OCI-LY3 (cell line): Measurements from ENCODE around the gene CNTN5.

ENCODE experiments used
- H2AFZ ChIP-seq: fragments of 200-600, 300-600 bp; shearing (Covaris generic); 2 replicates; pipeline ENCODE4 v1.6.0; 2014; ENCODE audit warnings: antibody characterized with exemption, low read depth, low read length
- H3K27ac ChIP-seq: fragments of 200-600, 300-600 bp; sonication (generic); 2 replicates; pipeline ENCODE4 v1.5.1; 2014; ENCODE audit warnings: mild to moderate bottlenecking, low read length, moderate library complexity, mixed read lengths
- H3K27me3 ChIP-seq: fragments of 200-600, 300-600 bp; sonication (generic); 2 replicates; pipeline ENCODE4 v1.6.1; 2014; ENCODE audit warnings: low read depth, low read length, mixed read lengths
- H3K36me3 ChIP-seq: fragments of 200-600, 300-600 bp; sonication (generic); replicated peaks from 2 replicates; pipeline ENCODE3; 2014; ENCODE audit warnings: low read depth, low read length, mixed read lengths
- H3K4me1 ChIP-seq: fragments of 300-600, 200-600 bp; sonication (generic); 2 replicates; pipeline ENCODE4 v1.6.1; 2014; ENCODE audit warnings: low read length, mixed read lengths
- H3K4me2 ChIP-seq: fragments of 200-600, 300-600 bp; sonication (generic); 2 replicates; pipeline ENCODE4 v1.6.1; 2014; ENCODE audit warnings: low read length, mixed read lengths
- H3K4me3 ChIP-seq: fragments of 300-600, 200-600 bp; sonication (generic); 2 replicates; pipeline ENCODE4 v1.5.1; 2014; ENCODE audit warnings: antibody characterized with exemption, mild to moderate bottlenecking, low read length, moderate library complexity
- H3K79me2 ChIP-seq: fragments of 300-600, 200-600 bp; shearing (Covaris generic); 2 replicates; pipeline ENCODE4 v1.6.1; 2014; ENCODE audit warnings: mild to moderate bottlenecking, low read length, mixed read lengths
- H3K9ac ChIP-seq: fragments of 300-600, 200-600 bp; shearing (Covaris generic); 2 replicates; pipeline ENCODE4 v1.6.0; 2014; ENCODE audit warnings: mild to moderate bottlenecking, low read length, moderate library complexity
- H3K9me3 ChIP-seq: fragments of 200-600, 300-600 bp; shearing (Covaris generic); 2 replicates; pipeline ENCODE4 v1.6.1; 2014; ENCODE audit warnings: low read length, mixed read lengths; ENCODE audit not compliant: insufficient read depth
- H4K20me1 ChIP-seq: fragments of 200-600, 300-600 bp; sonication (generic); 2 replicates; pipeline ENCODE4 v1.6.1; 2016; ENCODE audit warnings: low read length, mixed read lengths; ENCODE audit not compliant: insufficient read depth
- CTCF ChIP-seq: fragments of 200-600, 300-600 bp; sonication (generic); IDR thresholded peaks from 2 replicates; pipeline ENCODE4 v1.5.1; 2014; ENCODE audit warnings: antibody characterized with exemption, low read length, low read depth
- EZH2phosphoT487 ChIP-seq: fragments of 200-600 bp; shearing (Covaris generic); IDR thresholded peaks from 2 replicates; pipeline ENCODE4 v1.6.1; 2018; ENCODE audit warnings: antibody characterized with exemption, mixed run types, low read depth

The CNTN5 gene

GRCh38 chr11:99316776-99317520 is 296.2 kb downstream of the CNTN5 start:
- Histone ChIP-seq H2AFZ (no peak overlapping the region), H3K4me3 (no peak overlapping the region)

GRCh38 chr11:99320769-99321290 is 300.1 kb downstream of the CNTN5 start:
- TF ChIP-seq CTCF (no peak), EZH2phosphoT487 (no peak)
- no peaks in the 10 kb centered on the region for H3K4me1 ChIP-seq
- no peaks in the 10 kb centered on the region for H3K79me2 ChIP-seq
- H3K36me3 ChIP-seq: no peaks in the 10 kb centered on the region
- no peak overlapping the region for H3K4me3 ChIP-seq
- H3K9ac ChIP-seq: no peak overlapping the region
- H3K9me3 ChIP-seq: no peaks in the 10 kb centered on the region
- H3K27me3 ChIP-seq: no peaks in the 10 kb centered on the region
- H4K20me1 ChIP-seq: no peaks in the 10 kb centered on the region
- no peak overlapping the region for H3K4me2 ChIP-seq
- no peak overlapping the region for H3K27ac ChIP-seq
- no peak overlapping the region for H2AFZ ChIP-seq

More at GRCh38 chr11:99316776-99317520, 296.2 kb downstream of the CNTN5 start:
- Histone ChIP-seq H3K36me3 (no peaks in the 10 kb centered on the region), H4K20me1 (no peaks in the 10 kb centered on the region), H3K79me2 (no peaks in the 10 kb centered on the region), H3K27ac (no peak overlapping the region), H3K4me2 (no peak overlapping the region), H3K9ac (no peak overlapping the region), H3K4me1 (no peaks in the 10 kb centered on the region), H3K9me3 (no peaks in the 10 kb centered on the region), H3K27me3 (no peaks in the 10 kb centered on the region)
- no peak for TF ChIP-seq EZH2phosphoT487
- TF ChIP-seq CTCF: no peak

GRCh38 chr11:99325847-99326246 is 305.1 kb downstream of the CNTN5 start:
- Histone ChIP-seq H3K79me2 (no peaks in the 10 kb centered on the region), H3K27me3 (no peaks in the 10 kb centered on the region), H3K27ac (no peak overlapping the region), H3K4me3 (no peak overlapping the region), H2AFZ (no peak overlapping the region), H3K4me1 (no peaks in the 10 kb centered on the region), H3K36me3 (no peaks in the 10 kb centered on the region), H3K4me2 (no peak overlapping the region), H4K20me1 (no peaks in the 10 kb centered on the region), H3K9ac (no peak overlapping the region), H3K9me3 (no peaks in the 10 kb centered on the region)
- no peak for TF ChIP-seq EZH2phosphoT487
- TF ChIP-seq CTCF: no peak

GRCh38 chr11:99327066-99327465 is 306.3 kb downstream of the CNTN5 start:
- Histone ChIP-seq H3K4me1 (no peaks in the 10 kb centered on the region), H3K79me2 (no peaks in the 10 kb centered on the region), H4K20me1 (no peaks in the 10 kb centered on the region), H3K4me3 (no peak overlapping the region), H2AFZ (no peak overlapping the region), H3K36me3 (no peaks in the 10 kb centered on the region), H3K27ac (no peak overlapping the region), H3K9me3 (no peaks in the 10 kb centered on the region), H3K27me3 (no peaks in the 10 kb centered on the region), H3K4me2 (no peak overlapping the region), H3K9ac (no peak overlapping the region)
- TF ChIP-seq CTCF (no peak), EZH2phosphoT487 (no peak)
